A549 treated with CORT108297 at 1 μM for 4 hours (cell line): ENCODE measurements around the gene MYO1D. TPM values are rescaled to one million over a fixed set of nuclear protein-coding genes. Genes with fewer than 3 reads are reported as not detected.

Source experiments
- total RNA-seq: library from RNA; stranded (reverse); fragments of 200-300 nt; extraction: Qiagen RNA extraction; gene quantifications from 5 replicates; pipeline ENCODE4 v1.2.3, GENCODE V29; 2022

Gene MYO1D
- 2.1 to 3.1 TPM (median 2.5 TPM) in 5 replicates for total RNA-seq

DNA sequence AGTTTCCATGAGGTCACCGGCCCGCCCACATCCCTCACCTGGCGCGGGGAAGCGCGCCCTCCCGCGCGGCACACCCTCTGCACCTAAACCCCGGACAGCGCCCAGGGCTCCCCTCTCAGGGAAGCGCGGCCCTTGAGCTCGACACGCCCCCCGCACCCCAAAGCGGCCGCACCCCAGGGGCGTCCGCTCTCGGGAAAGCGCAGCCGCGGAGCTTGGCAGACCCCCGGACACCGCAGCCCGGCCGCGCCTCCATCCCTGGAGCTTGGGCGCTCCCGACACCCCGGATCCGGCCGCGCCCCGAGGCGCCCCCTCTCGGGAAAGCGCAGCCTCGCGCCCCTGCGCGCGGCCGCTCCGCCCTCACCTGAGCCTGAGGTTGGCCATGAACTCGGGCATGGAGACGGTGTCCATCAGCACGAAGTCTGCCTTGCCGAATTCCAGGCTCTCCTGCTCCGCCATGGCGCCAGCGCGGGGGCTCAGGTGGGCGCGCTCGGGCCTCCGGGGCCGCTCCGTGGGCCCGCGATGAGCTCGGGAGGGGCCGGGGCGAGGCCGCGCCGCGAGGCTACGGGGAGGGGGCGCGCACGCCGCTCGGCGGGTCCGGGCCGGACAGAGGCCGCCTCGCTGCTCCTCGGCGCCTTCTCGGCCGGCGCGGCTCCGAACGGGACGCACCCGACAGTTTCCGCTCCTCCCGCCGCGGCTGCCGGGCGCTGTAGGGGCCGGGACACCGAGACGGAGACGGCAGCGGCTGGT, at the start of gene MYO1D:
MYO1D (minus strand) TSS at position 708 of the 747 bp plus-strand sequence; CDS start at position 456, 252 bp downstream.

DNA sequence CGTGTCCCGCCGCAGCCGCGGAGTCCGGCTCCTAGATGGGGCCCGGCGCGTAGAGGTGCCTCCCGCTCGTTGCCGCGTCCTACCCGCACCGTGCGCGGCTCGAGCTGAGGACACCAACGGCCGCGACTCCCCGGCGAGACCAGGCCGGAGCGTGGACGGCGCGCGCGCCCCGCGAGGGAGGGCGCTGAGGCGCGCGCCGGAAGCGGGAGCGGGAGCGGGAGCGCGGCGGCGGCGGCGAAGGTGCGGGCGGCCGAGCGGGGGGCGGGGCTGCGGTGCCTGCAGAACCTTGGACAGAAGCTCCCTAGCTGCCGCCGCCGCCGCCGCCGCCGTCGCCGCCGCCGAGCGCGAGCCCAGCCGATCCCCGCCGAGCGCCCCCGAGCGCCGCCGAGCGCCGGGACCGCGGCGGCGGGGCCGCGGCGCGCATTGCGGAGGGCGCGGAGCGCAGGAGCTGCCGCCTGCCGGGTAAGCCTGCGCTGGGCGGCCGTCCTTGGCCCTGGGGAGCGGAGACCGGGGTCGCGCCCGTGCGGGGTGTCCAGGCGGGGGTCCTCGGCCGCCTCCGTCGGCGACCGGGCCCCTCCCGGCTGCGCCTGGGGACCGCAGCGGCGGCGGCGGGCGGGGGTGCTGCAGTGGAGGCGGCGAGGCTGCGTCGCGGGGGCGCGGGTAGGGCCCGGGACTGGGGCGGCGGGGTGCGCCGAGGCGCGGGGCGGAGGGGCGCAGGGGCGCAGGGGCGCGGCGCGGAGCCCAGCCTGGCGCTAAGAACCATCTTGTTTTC, 390.0 kb downstream of the MYO1D start, which contains the start of gene CDK5R1:
CDK5R1 (plus strand) TSS at position 293 of the 772 bp plus-strand sequence. CDS start 628 bp downstream, outside the sequence.

DNA sequence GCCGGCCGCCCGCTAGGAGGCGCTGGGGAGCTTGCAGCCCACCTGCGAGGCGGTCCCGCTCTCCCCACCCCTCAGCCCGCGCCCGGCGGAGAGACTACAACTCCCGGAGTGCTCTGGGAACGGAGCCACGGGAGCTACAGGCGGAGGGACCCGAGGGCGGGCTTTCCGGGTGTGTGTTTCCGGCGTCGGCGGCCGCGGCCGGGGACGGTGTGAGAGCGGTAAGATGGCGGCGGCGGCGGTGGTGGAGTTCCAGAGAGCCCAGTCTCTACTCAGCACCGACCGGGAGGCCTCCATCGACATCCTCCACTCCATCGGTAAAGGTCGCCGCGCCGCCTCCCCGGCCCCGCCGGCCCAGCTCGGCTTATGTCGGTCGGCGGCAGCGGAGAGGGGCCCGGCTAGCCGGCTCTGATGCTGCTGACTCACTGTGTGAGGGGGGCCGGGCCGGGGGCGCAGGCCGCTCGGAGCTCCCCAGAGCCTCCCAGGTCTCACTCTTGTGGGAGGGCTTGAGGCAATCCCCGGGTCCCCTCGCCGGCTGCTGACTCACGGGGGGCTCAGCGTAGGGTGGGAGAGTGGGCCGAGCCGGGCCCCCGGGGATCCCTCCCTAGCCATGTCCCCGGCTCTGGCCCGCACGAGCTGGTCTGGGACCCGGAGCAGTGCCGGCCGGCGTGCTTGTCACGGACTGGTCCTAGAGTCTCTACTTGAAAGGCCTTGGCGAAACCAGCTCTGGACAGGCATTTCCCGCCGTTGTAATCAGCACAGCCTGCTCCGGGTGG, 432.4 kb downstream of the MYO1D start, which contains the start of gene PSMD11:
PSMD11 (plus strand) TSS at position 210 of the 773 bp plus-strand sequence; CDS start at position 224, 14 bp downstream.

Other genes with a start within 250 kb of the MYO1D start
- 43.5 to 50.7 TPM (median 48.0 TPM) in 5 replicates for gene TMEM98, start 51.0 kb upstream of the MYO1D start, total RNA-seq
- not detected in 5 replicates for gene SPACA3, start 114.7 kb upstream of the MYO1D start, total RNA-seq